GM19240 (cell line): ENCODE results near the gene CFTR.
"Not testable (repeated sequence)": the region's sequence is repeated elsewhere in the genome, so short reads cannot be mapped to it uniquely, and the experiment has no call there.

Experiments
- DNase-seq: peaks from one replicate; pipeline ENCODE4 v3.0.0; 2011; ENCODE audit warnings: low spot score; ENCODE audit not compliant: insufficient read length

Gene CFTR

DNA sequence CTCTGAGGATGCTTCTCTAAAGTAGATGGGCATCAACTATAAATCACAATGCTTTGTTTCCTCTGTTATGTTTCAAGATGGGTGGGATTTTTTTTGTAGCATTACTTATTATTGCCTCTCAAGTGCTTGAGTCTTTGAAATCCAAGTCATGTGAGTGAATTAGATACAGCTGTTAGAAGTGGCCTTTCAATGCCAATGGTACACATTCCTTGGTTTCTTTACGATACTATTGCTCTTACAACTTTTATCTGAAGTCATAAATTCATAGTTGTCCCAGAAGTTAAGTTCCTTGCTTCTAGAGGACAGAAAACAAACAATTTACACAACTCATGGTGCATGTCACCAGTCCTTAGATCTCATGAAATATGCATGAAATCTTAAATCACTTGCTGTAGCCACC is 15.5 kb downstream of the CFTR start:
- no peak for DNase-seq

DNA sequence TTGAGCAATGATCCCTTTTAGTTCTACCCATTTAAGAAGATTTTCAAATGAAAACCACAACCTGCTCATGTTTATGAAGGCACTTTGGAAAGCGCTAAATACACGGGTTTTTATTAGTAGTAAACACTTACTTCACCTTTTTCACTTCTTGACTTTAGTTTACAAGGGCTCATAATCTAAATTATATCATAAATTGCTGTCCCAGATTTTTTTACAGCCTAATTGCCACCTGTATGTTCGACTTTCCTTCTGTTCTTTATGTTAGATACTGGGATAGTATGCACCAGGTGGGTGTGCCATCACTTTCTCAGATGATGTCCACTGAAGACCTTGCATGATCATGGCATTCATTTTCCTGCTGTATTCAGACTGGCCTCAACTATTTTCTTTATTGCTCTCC is 22.5 kb downstream of the CFTR start:
- no peak for DNase-seq

DNA sequence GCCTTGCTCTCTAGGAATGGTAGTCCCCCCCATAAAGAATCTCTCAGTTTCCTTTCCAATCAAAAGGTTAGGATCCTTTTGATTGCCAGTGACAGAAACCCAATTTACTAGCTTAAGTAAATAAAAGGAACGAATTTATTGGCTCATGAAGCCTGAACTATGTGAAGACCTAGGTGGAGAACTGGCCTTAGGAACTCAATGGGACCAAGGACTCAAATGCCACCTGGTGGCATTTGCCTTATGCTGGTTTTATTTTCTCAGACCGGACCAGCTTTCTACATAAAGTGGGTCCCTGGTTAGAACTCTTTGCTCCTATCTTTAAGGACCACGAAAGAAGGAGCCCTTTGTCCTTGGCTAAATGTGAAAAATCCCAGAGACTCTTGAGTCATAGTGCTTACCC is 25.4 kb downstream of the CFTR start:
- DNase-seq, result no peak

DNA sequence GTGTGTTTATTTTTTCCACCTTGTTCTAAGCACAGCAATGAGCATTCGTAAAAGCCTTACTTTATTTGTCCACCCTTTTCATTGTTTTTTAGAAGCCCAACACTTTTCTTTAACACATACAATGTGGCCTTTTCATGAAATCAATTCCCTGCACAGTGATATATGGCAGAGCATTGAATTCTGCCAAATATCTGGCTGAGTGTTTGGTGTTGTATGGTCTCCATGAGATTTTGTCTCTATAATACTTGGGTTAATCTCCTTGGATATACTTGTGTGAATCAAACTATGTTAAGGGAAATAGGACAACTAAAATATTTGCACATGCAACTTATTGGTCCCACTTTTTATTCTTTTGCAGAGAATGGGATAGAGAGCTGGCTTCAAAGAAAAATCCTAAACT is 28.9 kb downstream of the CFTR start:
- DNase-seq, result no peak

- not testable (repeated sequence) for DNase-seq
Observed at GRCh38 chr7:117517194-117517593, 37.4 kb downstream of the CFTR start.

GRCh38 chr7:117530390-117530789 is 50.6 kb downstream of the CFTR start:
- no peak for DNase-seq

GRCh38 chr7:117531595-117532244 is 51.9 kb downstream of the CFTR start:
- no peak for DNase-seq

DNA sequence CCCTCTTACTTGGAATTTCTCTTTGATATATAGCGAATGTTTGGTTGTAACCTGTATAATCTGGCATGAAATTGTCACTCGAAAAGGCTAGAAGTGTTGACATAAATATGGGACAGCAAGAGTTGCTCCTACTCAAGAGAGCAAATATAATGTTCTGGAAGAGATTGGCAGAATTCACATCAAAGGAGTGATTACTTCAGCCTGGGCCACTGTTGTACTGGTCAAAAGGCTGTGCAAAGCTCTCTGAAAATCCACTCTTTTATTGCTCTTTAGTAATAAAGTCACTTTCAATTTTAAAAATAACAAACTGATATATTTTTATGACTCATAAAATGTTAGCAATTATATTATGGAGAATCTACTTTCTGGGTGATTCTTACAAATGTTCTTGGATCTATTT is 58.2 kb downstream of the CFTR start:
- no peak for DNase-seq

GRCh38 chr7:117544061-117544460 is 64.2 kb downstream of the CFTR start:
- no peak for DNase-seq

DNA sequence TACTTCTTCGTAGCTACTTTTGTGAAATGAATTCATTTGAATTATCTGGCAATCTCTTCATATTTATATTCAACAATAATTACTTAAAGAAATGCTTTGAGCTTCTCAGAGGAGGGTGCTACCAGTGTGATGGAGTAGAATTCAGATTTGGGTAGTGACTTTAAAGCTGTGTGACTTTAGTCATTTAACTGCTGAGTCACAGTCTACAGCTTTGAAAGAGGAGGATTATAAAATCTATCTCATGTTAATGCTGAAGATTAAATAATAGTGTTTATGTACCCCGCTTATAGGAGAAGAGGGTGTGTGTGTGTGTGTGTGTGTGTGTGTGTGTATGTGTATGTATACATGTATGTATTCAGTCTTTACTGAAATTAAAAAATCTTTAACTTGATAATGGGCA is 68.2 kb downstream of the CFTR start:
- no peak for DNase-seq

DNA sequence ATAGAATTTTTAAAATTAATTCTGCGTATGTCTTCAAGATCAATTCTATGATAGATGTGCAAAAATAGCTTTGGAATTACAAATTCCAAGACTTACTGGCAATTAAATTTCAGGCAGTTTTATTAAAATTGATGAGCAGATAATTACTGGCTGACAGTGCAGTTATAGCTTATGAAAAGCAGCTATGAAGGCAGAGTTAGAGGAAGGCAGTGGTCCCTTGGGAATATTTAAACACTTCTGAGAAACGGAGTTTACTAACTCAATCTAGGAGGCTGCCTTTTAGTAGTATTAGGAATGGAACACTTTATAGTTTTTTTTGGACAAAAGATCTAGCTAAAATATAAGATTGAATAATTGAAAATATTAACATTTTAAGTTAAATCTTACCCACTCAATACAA is 70.8 kb downstream of the CFTR start:
- DNase-seq, result no peak

DNA sequence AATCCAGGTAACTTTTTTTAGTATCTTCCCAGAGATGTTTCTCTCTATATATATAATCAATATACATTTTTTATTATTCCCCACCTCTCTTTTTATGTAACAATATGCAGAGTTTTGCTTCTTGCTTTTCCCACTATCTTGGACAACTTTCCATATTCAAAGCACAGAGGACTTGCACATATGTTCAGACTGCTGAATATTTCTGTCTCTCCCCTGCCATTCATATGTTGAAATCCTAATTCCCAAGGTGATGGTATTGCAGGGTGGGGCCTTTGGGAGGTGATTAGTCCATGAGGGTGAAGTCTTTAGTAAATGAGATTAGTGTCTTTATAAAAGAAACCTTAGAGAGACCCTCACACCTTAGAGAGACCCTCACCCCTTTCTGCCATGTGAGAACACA is 72.8 kb downstream of the CFTR start:
- DNase-seq, result no peak

DNA sequence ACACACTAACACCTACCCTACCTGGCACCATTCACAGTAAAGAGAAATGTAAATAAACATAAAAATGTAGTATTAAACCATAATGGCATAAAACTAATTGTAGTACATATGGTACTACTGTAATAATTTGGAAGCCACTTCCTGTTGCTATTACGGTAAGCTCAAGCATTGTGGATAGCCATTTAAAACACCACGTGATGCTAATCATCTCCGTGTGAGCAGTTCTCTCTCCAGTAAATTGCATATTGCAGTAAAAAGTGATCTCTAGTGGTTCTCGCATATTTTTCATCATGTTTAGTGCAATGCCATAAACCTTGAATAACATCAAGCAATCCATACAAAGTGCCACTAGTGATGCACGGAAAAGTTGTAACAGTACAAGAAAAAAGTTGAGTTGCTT is 75.4 kb downstream of the CFTR start:
- DNase-seq, result no peak

DNA sequence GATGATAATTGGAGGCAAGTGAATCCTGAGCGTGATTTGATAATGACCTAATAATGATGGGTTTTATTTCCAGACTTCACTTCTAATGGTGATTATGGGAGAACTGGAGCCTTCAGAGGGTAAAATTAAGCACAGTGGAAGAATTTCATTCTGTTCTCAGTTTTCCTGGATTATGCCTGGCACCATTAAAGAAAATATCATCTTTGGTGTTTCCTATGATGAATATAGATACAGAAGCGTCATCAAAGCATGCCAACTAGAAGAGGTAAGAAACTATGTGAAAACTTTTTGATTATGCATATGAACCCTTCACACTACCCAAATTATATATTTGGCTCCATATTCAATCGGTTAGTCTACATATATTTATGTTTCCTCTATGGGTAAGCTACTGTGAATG is 79.6 kb downstream of the CFTR start:
- no peak for DNase-seq

- DNase-seq, result no peak
Observed at GRCh38 chr7:117560030-117560429, 80.2 kb downstream of the CFTR start.

DNA sequence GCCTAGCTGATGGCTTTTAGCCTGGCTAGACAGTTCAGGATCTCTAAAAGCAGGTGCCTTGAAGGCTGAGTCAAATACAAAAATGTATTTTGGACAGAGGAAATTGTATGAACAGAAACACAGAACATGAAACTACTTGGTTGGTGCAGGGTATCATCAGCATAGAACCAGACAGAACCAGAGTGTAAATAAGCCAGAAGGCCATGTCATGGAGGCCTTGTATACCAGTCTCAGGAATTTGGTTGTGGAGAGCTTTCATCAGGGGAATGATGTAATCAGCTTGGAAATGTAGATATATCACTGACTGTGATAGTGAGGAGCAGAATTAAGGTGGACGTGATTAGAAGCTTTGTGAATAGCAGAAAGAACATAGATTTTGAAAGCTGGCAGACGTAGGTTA is 82.9 kb downstream of the CFTR start:
- no peak for DNase-seq

GRCh38 chr7:117564080-117564479 is 84.3 kb downstream of the CFTR start:
- no peak for DNase-seq

- no peak for DNase-seq
Observed at GRCh38 chr7:117564627-117565026, 84.8 kb downstream of the CFTR start.

DNA sequence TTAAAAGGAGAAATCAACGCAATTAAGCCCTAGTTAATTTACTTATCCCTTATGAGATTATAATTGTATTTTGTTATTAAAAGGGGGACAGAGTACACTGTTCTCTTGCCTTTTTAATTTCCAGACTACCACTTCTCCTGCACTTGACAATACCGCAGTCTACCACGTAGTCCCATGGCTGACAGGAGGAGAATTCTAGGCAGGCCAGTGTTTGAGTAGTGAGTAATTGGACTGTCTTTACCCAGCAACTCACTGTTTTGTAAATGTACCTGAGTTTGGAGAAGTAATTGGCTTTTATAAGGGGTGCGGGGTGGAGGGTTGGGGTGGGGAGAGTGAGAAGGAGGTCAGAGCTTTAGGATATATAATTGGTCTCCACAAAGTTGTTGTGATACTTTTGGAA is 85.4 kb downstream of the CFTR start:
- no peak for DNase-seq

DNA sequence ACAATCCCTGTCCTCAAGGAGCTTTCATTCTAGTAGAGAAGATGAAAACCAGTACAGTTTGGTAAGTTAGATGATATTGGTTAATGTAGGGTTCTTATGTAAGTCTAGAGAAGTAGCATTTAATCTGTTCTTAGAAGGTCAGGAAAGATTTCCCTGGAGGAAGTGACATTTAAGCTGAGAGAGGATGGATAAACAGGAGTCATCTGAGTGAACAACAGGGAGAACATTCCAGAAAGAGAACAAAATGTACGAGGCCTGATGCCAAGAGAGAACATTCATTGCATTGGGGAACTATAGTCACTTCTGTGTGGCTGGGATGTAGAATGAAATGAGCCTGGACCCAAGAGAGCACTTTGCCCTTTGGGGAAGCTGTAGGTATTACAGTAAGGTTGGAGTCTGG is 88.0 kb downstream of the CFTR start:
- DNase-seq, result no peak

DNA sequence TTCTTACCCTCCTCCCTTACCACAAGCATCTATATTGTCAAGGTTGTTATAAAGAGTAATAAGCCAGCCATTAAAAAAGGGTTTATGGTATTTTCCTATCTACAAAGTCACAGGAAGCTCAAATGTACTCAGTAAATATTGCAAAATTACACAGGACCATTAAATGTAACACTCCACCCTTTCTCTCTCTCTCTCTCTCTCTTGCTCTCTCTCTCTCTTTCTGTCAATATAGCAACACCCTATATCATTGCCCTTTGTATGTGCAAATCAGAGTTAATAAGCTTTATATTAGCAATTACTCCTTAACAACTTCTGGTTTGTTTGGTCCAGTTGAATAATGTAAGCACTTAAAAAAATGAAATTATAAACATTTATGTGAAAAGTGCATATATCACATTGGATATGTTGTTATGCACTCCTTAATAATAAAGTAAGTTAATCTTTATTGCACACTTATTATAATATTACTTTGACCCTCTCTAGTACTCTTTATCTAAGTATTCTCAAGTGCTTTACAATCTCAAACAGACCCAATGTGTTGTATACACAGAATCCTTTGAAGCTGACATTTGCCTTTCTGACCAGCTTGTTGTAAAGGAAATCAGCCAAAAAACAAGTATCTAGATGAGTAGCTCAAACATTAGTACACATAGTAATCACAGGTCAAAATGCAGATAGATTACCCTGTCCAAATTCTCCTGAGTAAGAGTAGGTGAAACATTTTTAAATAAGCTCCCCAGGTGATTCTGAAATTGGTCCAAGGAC is 93.2 kb downstream of the CFTR start:
- no peak for DNase-seq

DNA sequence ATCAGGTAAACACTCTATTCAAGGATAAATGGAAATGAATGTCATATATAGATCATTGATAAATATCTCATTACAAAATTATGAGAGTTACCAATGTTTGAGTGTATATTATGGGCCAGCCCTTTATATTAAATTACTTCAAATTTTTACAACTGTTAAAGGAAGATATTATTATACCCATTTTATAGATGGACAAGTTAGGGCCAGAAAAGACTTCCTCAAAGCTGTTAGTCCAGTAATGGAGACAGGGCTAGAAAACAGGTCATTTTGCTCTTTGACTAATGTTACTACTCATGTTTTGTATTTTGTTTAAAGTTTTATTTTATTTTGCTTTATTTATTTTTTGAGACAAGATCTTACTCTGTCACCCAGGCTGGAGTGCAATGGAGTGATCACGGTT is 101.6 kb downstream of the CFTR start:
- no peak for DNase-seq

- DNase-seq, result no peak
Observed at GRCh38 chr7:117582219-117582704, 102.4 kb downstream of the CFTR start.
